ENCODE results near the gene NOTO. TPM values are rescaled to one million over a fixed set of nuclear protein-coding genes. Genes with fewer than 3 reads are reported as not detected.

Gene NOTO
- total and polyA plus RNA-seq, 2 donors (not counting 3 experiments of a cell fraction or from before 2014, with no cell fraction given): not detected

- Histone ChIP-seq H3K9ac (replicated peaks; ENCODE audit: extremely low read depth, insufficient read depth, low read length) (no peak overlapping the region), H3K27me3 (ENCODE audit: control insufficient read depth in 2 of 2, insufficient read depth in 2 of 2, low read length in 2 of 2) (no peaks in the 10 kb centered on the region), H3K4me3 (replicated peaks in 1 of 3; ENCODE audit: insufficient read depth in 1 of 3, low read depth in 1 of 3, low read length in 3 of 3) (no peak overlapping the region), H2AFZ (ENCODE audit: low read depth, low read length) (no peak overlapping the region), H3K9me3 (replicated peaks; ENCODE audit: control insufficient read depth, insufficient read depth, low read length) (no peaks in the 10 kb centered on the region), H3K79me2 (ENCODE audit: control insufficient read depth, insufficient read depth, low read length) (no peaks in the 10 kb centered on the region), H3K27ac (ENCODE audit: insufficient read depth, low read depth, low read length) (no peak overlapping the region), H4K20me1 (replicated peaks; ENCODE audit: control insufficient read depth, extremely low read depth, insufficient read depth, low read length) (no peaks in the 10 kb centered on the region), H3K36me3 (ENCODE audit: control insufficient read depth in 2 of 2, extremely low read depth in 1 of 2, insufficient read depth in 2 of 2, low read length in 2 of 2) (peaks cover 25 to 45% of the 10 kb centered on the region in 2 experiments), H3K4me1 (ENCODE audit: control insufficient read depth, extremely low read depth, insufficient read depth, low read length) (no peaks in the 10 kb centered on the region), H3K4me2 (ENCODE audit: insufficient read depth, low read length) (no peak overlapping the region), H3K9me1 (replicated peaks; ENCODE audit: control insufficient read depth, extremely low read depth, insufficient read depth, low read length) (no peaks in the 10 kb centered on the region)
- no peak for DNase-seq (ENCODE audit: low read depth, low spot score)
- dilution Hi-C loops (cut with MboI; ENCODE audit: extremely low pct_ligation_motif_present, low sequenced_read_pairs): no loop called here
- no TSS peak for BruUV-seq (replicated peaks)
- intact Hi-C loops (cut with micrococcal nuclease): no loop called here
- ChIA-PET CTCF (no interaction called here), POLR2A (no interaction called here)
- TF ChIP-seq GATA2 (IDR thresholded peaks at IDR 0.05; ENCODE audit: insufficient read depth, insufficient read length, low read depth, low read length) (no peak), FOS (IDR thresholded peaks at IDR 0.05; ENCODE audit: borderline replicate concordance, insufficient read depth, low read length) (no peak), MYC (IDR thresholded peaks at IDR 0.05; ENCODE audit: low read depth, low read length) (no peak), JUN (IDR thresholded peaks at IDR 0.05; ENCODE audit: borderline replicate concordance, insufficient read depth, insufficient read length, low read depth) (no peak), POLR2AphosphoS5 (IDR thresholded peaks at IDR 0.05; ENCODE audit: insufficient read depth, low read depth, low read length) (no peak), EZH2 (IDR thresholded peaks at IDR 0.05; ENCODE audit: borderline replicate concordance, low read depth, low read length, severe bottlenecking) (no peak)
- TF ChIP-seq, protein P1, sequence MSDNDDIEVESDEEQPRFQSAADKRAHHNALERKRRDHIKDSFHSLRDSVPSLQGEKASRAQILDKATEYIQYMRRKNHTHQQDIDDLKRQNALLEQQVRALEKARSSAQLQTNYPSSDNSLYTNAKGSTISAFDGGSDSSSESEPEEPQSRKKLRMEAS (IDR thresholded peaks at IDR 0.05; ENCODE audit: insufficient read depth, insufficient read length): no peak
- peak; percentile 59 for FAIRE-seq
Observed at GRCh38 chr2:73253901-73254300, 51.5 kb downstream of the NOTO start.

DNA sequence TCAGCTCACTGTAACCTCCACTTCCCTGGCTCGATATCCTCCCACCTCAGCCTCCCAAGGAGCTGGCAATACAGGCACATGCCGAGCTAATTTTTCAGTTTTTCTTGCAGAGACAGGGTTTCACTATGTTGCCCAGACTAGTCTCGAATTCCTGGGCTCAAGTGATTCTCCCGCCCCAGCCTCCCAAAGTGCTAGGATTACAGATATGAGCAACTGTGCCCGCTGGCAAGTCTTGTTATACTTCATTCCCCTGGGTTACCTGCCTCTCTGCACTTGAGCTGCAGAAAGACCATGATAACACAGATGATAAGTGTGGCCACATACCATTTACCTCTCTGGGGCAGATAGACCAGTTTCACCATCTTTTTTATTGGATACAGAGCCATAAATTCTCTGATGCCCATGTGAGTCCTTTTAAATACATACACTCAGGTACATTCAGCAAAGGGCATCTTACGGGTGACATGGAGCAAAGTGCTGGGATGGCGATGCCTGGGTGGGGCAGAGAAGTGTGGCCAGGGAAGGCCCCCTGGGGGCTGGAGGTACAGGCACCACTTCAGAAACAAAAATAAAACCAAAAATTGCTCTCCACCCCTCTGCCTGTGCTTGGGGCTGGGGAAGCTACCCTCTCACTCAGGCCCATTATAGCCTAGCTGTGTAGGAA, 52.1 kb downstream of the NOTO start:
- Histone ChIP-seq H3K36me3 (ENCODE audit: control insufficient read depth in 2 of 2, extremely low read depth in 1 of 2, insufficient read depth in 2 of 2, low read length in 2 of 2) (peaks cover 19 to 41% of the 10 kb centered on the region in 2 experiments), H3K4me2 (ENCODE audit: insufficient read depth, low read length) (no peak overlapping the region), H2AFZ (ENCODE audit: low read depth, low read length) (no peak overlapping the region), H3K4me1 (ENCODE audit: control insufficient read depth, extremely low read depth, insufficient read depth, low read length) (no peaks in the 10 kb centered on the region), H3K27me3 (ENCODE audit: control insufficient read depth in 2 of 2, insufficient read depth in 2 of 2, low read length in 2 of 2) (no peaks in the 10 kb centered on the region), H3K27ac (ENCODE audit: insufficient read depth, low read depth, low read length) (no peak overlapping the region), H4K20me1 (replicated peaks; ENCODE audit: control insufficient read depth, extremely low read depth, insufficient read depth, low read length) (no peaks in the 10 kb centered on the region), H3K79me2 (ENCODE audit: control insufficient read depth, insufficient read depth, low read length) (no peaks in the 10 kb centered on the region), H3K9me1 (replicated peaks; ENCODE audit: control insufficient read depth, extremely low read depth, insufficient read depth, low read length) (no peaks in the 10 kb centered on the region), H3K4me3 (replicated peaks in 1 of 3; ENCODE audit: insufficient read depth in 1 of 3, low read depth in 1 of 3, low read length in 3 of 3) (no peak overlapping the region), H3K9ac (replicated peaks; ENCODE audit: extremely low read depth, insufficient read depth, low read length) (no peak overlapping the region), H3K9me3 (replicated peaks; ENCODE audit: control insufficient read depth, insufficient read depth, low read length) (no peaks in the 10 kb centered on the region)
- no peak for DNase-seq (ENCODE audit: low read depth, low spot score)
- dilution Hi-C loops (cut with MboI; ENCODE audit: extremely low pct_ligation_motif_present, low sequenced_read_pairs) (no loop called here), intact Hi-C loops (cut with micrococcal nuclease) (no loop called here)
- ChIA-PET POLR2A (no interaction called here), CTCF (no interaction called here)
- TF ChIP-seq MYC (IDR thresholded peaks at IDR 0.05; ENCODE audit: low read depth, low read length) (no peak), POLR2AphosphoS5 (IDR thresholded peaks at IDR 0.05; ENCODE audit: insufficient read depth, low read depth, low read length) (peak; percentile 14)
- no TSS peak for BruUV-seq (replicated peaks)
- FAIRE-seq: peak; percentile 35

Data from endothelial cell of umbilical vein (primary cell).